HG02885 (cell line): ENCODE measurements around the gene PDE1C.
"Not testable (repeated sequence)": the region's sequence is repeated elsewhere in the genome, so short reads cannot be mapped to it uniquely, and the experiment has no call there.

Source experiments
- ATAC-seq: cut with Tn5 transposase; IDR thresholded peaks from one replicate; pipeline ENCODE4 v1.9.1; 2021; ENCODE audit warnings: mild to moderate bottlenecking; ENCODE audit not compliant: unreplicated experiment, poor library complexity

The PDE1C gene

GRCh38 chr7:31864646-31865045 lies 205.6 kb downstream of the PDE1C start:
- ATAC-seq = no peak

DNA sequence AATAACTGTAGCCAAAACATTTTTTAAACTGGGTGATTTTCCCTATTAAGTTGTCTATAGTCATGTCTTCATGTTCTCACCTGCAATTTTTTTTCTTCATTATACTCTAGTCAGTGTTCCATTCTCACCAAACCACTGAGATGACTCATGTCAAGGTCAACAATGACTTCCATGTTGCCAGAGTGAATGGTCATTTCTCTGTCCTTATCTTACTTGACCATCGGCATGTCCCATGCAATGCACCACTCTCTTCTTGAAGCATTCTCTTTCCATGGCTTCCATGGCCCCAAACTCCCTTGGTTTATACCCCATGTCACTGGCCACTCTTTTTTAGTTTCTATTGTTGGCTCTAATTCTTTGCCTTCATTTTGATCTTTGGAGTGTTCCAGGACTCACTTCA lies 209.3 kb downstream of the PDE1C start:
- ATAC-seq = no peak

DNA sequence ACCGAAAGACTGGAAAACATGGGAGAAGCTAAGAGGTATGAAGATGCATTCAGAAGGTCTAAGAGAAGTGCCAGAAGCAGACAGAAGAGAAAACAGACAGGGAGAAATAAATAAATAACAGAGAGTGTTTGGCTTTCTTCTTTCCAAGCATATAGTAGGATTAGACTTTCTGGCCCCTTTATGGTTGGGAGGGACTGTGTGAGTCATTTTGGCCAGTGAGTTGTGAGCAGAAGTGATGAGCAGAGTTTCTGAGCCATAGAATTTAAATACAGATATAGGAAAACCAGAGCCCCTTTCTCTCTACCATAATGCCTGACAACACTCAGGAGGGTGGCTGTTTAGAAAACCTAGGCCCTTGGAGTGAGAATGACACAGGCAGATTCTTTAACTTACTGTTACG lies 212.2 kb downstream of the PDE1C start:
- ATAC-seq = no peak

- ATAC-seq = no peak
Observed at GRCh38 chr7:31857172-31857571, 213.0 kb downstream of the PDE1C start.

DNA sequence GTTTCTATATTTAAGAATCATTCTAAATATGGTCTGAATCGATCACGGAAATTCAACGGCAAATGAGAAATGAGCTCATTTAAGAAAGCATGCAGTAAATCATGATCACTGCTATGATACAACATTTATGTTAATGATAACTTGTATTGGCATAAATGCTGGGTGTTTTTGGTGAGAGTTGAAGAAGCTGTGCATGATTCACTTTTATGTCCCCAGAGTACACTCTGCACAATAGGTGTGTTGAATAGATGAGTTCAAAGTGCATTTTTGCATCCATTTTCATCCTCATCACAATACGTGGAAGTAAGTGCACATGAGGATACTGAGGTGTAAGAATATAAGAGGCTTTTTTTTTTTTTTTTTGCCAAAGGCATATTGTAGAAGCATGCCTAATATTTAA lies 213.9 kb downstream of the PDE1C start:
- no peak for ATAC-seq

- ATAC-seq = no peak
Observed at GRCh38 chr7:31855530-31855929, 214.7 kb downstream of the PDE1C start.

GRCh38 chr7:31853380-31853779 lies 216.8 kb downstream of the PDE1C start:
- no peak for ATAC-seq

GRCh38 chr7:31852462-31852861 lies 217.7 kb downstream of the PDE1C start:
- no peak for ATAC-seq

GRCh38 chr7:31851119-31851518 lies 219.1 kb downstream of the PDE1C start:
- ATAC-seq = no peak

GRCh38 chr7:31850601-31851000 lies 219.6 kb downstream of the PDE1C start:
- no peak for ATAC-seq

- no peak for ATAC-seq
Observed at GRCh38 chr7:31850066-31850465, 220.1 kb downstream of the PDE1C start.

DNA sequence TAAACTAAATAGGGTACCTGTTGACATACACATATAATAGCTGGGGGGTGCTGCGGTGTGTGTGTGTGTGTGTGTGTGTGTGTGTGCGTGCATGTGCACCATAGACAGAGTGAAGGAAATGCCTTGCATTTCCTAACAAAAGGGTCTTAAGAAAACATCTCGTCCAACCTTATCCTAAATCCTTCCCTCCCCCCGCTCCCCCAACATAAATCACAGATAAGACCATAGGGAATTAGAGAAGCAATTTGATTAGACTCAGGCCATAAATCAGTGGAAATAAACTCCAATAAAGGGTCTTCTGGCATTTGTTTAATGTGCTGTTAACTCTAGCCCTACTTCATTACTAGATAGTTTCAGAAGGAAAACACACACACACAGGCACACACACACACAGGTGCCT lies 234.7 kb downstream of the PDE1C start:
- no peak for ATAC-seq

DNA sequence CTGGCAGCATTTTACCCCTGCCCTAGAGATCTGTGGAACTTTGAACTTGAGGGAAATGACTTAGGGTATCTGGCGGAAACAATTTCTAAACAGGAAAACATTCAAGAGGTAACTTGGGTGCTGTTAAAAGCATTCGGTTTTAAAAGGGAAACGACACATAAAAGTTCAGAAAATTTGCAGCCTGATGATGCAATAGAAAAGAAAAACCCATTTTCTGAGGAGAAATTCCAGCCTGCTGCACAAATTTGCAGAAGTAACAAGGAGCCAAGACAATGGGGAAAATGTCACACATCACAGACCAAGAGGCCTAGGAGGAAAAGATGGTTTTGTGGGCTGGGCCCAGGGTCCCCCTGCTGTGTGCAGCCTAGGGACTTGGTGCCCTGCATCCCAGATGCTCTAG lies 236.6 kb downstream of the PDE1C start:
- ATAC-seq = not testable (repeated sequence)

- ATAC-seq = no peak
Observed at GRCh38 chr7:31828520-31828919, 241.7 kb downstream of the PDE1C start.

- no peak for ATAC-seq
Observed at GRCh38 chr7:31825576-31825975, 244.6 kb downstream of the PDE1C start.

DNA sequence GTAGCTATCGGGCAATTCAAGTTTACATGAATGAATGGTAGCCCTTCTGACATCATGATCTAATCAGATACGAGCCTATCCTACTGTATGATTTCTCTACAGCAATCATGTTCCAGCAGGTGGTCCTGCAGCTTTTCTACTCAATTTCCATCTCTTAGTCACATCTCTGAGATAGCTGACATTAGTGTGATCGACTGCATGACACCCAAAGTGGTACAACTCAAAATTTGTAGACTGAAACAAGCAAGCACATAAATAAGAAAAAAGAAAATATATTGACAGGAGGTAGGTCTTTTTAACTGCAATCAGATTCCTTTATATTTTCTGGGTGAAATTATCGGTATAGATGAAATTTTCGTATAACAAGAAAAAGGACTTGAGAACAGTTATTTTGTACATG lies 251.2 kb downstream of the PDE1C start:
- no peak for ATAC-seq

DNA sequence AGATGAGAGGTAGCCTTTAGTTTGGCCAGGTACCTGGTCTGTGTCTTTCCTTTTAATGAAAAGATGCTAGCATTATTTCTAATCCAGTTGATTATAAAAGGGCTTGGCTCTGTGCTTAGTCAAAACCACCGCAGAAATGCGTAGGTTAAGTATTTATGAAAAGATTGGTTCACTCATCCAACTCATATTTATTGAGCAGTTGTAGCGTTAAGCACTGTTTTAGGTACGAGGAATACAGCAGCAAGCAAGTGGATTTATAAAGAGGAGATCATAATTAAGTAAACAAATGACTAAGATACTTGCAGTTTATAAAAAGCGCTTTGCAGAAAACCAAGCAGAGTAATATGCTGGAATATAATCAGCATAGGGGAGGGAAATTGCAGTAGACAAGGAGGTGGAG lies 253.4 kb downstream of the PDE1C start:
- ATAC-seq = no peak

DNA sequence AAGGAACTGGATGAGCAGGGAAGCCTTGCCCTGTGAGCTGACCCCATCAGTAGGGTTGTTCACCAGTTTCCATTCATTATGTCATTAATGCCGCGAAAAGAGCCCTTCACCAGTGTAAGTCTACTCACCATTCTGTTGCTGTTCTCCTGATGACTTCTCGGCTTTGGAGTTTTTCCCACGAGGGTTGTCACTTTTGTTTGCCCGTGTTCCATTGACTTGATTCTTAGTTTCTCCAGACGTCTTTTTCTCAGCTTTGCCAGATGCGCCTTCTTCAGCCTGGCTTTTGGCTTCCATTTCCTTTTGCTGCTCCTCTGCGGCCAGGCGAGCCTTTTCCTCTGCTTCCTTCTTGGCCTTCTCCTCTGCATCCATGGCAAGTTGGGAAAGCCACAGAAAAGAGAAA lies 254.4 kb downstream of the PDE1C start:
- no peak for ATAC-seq

DNA sequence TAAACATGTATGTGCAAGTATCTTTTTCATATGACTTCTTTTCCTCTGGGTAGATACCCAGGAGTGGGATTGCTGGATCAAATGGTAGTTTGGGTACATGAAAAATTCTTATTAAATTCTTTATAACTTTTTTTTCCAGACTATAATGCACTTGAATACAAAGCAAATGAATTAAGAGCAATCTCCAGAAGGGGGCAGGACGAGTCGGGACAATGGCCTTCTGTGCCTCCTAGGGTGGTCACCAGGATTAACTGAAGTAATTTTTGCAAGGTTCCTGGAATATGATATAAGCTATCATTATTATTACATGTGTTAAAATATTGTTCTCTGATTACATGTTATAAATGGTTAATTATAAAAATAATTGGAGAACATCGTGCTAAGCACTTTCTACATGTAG lies 256.0 kb downstream of the PDE1C start:
- ATAC-seq = no peak

- ATAC-seq = peak; percentile 79
Observed at GRCh38 chr7:31811650-31812461, 258.4 kb downstream of the PDE1C start.

DNA sequence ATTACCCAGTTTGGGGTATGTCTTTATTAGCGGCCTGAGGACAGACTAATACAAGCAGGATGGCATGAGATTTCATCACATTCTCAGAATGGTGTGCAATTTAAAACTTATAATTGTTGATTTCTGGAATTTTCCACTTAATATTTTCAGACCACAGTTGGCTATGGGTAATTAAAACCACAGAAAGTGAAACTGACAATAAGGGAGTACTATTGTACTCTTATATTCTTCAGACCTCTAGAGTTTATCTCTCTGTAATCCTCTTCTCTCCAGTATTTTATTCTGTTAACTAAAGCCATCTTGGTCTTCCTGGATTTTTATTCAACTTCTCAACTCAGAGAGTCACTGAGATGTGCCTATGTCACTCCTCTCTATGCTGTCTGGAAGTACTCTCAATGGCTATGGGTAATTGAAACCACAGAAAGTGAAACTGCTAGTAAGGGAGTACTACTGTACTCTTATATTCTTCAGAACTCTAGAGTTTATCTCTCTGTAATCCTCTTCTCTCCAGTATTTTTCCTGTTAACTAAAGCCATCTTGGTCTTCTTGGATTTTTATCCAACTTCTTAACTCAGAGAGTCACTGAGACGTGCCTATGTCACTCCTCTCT lies 264.9 kb downstream of the PDE1C start:
- ATAC-seq = peak; percentile 91

GRCh38 chr7:31796375-31796774 lies 273.8 kb downstream of the PDE1C start:
- no peak for ATAC-seq
